DMS53 treated with DMSO at 0.1 percent for 48 hours (cell line): ENCODE results near the gene OSTM1.
"Not testable (repeated sequence)": the region's sequence is repeated elsewhere in the genome, so short reads cannot be mapped to it uniquely, and the experiment has no call there.

Experiments
- DNase-seq: peaks from one replicate; lab custom pipeline; 2025; ENCODE audit not compliant: unreplicated experiment; lab: John Stamatoyannopoulos, UW

The OSTM1 gene

DNA sequence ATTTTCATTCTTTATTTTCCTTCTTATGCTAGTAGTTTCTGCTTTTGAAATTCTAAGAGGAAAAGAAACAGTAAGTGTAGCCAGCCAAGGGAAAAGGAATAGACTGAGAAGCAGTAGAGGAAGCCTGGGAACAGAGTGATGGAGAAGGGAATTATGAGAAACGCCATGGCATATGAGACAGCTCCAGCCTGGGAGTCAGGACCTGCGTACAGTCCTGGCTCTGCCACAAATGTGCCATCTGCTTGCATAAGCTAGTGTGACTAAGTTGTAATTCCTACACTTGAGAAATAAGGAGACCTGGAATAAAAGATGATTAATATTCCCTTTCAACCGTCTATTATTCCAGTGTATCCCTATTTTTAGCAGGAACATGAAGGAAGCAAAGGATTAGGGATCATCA is 47.5 kb downstream of the OSTM1 start:
- no peak for DNase-seq

- no peak for DNase-seq
Measured at GRCh38 chr6:108024427-108025073, 50.0 kb downstream of the OSTM1 start.

DNA sequence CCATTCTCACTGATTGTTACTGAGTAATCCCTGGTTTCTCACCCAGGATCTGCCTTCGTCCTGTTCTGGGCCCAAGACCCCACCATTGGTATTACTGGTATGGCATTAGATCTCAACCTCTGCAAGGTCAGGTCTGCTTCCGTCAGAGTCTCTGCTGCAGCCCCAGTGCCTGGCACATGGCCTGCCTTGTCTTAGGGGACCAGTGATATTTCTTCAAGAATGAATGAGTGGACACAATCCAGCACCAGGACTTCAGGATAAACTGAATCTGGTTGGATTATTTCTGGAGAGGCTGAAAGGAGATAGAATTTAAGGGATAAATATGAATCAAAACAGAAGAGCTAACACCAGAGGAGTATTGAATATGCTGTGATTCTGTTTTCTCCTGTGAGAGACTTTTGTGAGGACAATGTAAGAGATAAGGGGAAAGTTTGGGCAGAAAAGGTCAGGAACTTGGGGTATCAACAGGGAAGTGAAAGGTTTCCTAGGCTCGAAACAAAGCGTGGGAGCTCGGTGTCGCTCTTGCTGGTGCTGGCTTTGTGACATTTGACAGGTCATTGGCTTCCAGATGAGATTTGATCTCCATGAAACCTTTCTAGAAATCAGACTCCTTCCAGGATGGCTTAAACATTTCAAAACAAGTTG is 53.9 kb downstream of the OSTM1 start:
- no peak for DNase-seq

- not testable (repeated sequence) for DNase-seq
Measured at GRCh38 chr6:108016283-108016682, 58.3 kb downstream of the OSTM1 start.

GRCh38 chr6:108013787-108014439 is 60.6 kb downstream of the OSTM1 start:
- DNase-seq = no peak

DNA sequence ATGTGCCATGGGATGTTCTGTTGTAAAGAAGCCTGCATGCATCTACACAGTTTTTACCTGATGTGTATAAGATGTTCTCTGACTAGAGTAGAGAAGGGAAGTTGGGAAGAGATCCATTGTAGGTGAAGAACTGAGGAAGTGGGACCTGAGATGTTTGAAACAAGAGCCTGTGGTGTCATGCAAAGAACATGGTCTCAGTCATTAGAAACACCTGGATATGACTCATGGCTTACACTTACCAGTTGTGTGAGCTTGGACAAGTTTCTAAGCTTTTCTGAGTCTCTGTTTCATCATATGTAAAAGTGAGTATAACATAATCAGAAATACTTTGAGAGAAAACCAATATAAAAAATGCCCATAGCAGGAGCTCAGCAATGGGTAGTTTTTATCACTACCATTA is 64.6 kb downstream of the OSTM1 start:
- DNase-seq = no peak

- DNase-seq = not testable (repeated sequence)
Measured at GRCh38 chr6:108009258-108009657, 65.3 kb downstream of the OSTM1 start.

DNA sequence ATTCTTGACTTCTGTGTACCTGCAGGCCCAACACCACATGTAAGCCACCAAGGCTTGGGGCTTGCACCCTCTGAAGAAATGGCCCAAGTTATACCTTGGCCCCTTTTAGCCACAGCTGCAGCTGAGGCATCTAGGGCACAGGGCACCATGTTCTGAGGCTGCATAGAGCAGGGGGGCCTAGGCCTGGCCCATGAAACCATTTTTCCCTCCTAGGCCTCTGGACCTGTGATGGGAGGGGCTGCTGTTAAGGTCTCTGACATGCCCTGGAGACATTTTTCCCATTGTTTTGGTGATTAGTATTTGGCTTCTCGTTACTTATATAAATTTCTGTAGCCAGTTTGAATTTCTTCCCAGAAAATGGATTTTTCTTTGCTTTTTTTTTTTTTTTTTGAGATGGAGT is 66.2 kb downstream of the OSTM1 start:
- no peak for DNase-seq

DNA sequence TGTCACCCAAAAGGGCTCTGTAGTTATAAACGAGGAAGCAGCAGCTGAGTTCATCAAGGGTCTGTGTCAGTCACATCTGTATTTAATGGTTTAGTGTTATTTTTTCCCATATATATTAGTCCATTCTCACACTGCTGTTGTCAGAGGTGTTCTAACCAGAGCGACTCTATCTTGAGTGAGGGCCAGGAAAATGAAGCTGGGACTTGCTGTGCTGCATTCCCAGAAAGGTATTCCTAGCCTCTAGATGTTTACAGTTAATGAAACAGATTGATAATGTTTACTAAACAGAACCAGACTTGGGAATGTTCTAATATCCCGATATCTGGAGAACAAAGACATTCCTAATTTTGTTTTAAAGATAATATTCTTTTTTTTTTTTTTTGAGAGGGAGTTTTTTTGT is 68.6 kb downstream of the OSTM1 start:
- no peak for DNase-seq

- DNase-seq = no peak
Measured at GRCh38 chr6:108004861-108005260, 69.7 kb downstream of the OSTM1 start.

- peak; percentile 35 for DNase-seq
Measured at GRCh38 chr6:108002365-108003221, 71.9 kb downstream of the OSTM1 start.

DNA sequence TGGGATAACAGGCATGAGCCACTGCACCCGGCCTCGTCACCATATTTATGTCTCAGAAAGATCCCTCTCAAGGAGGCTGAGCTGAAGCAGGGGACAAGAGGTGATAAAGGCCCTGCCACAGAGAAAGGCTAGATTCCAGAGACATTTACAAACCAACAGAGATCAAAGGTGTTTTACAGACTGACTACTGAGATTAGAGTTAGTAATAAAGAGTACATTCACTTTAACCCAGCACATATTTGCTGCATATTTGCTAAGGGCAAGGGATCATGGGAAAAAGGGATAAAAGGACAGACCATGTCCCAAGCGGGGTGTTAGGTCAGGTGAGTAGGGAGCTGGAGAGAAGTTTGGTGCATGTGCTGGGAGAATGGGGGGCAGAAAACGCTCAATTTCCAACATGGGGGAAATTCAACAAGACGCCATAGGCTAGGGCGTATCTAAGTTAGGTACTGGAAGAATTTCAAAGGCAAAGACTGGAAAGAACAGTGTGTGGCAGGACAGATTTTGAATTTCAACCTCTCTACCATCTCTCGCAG is 72.8 kb downstream of the OSTM1 start:
- DNase-seq = no peak

GRCh38 chr6:108000259-108000658 is 74.3 kb downstream of the OSTM1 start:
- DNase-seq = not testable (repeated sequence)

DNA sequence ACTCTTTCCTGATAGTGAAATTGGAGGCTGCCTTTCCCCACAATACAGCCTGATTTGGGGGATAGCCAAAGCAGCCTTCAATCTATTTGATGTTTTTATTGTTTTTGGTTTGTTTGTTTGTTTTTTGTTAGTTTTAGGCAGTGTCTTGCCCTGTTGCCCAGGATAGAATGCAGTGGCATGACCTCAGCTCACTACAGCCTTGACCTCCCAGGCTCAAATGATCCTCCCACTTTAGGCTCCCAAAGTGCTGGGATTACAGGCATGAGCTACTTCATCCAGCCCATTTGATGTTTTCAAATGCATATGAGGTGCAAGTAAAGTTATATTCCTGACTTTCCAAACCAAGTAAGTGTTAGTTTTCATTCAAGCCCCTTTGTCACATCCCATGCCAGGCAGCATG is 75.2 kb downstream of the OSTM1 start:
- DNase-seq = no peak

- DNase-seq = no peak
Measured at GRCh38 chr6:107991772-107992550, 82.6 kb downstream of the OSTM1 start.
